GM21723 (cell line): ENCODE data around the gene SRSF7.
"Not testable (repeated sequence)": the region's sequence is repeated elsewhere in the genome, so short reads cannot be mapped to it uniquely, and the experiment has no call there.

Experiments
- ATAC-seq: cut with Tn5 transposase; IDR thresholded peaks from one replicate; pipeline ENCODE4 v1.9.1; 2021; ENCODE audit warnings: mild to moderate bottlenecking, moderate library complexity; ENCODE audit not compliant: unreplicated experiment

SRSF7 gene

GRCh38 chr2:38706846-38707345 lies 44.3 kb downstream of the SRSF7 start:
- ATAC-seq: no peak

- no peak for ATAC-seq
Observed at GRCh38 chr2:38704664-38705063, 46.5 kb downstream of the SRSF7 start.

GRCh38 chr2:38703336-38703735 lies 47.8 kb downstream of the SRSF7 start:
- not testable (repeated sequence) for ATAC-seq

GRCh38 chr2:38702413-38702812 lies 48.7 kb downstream of the SRSF7 start:
- ATAC-seq: no peak

GRCh38 chr2:38701542-38701941 lies 49.6 kb downstream of the SRSF7 start:
- ATAC-seq: no peak

- ATAC-seq: no peak
Observed at GRCh38 chr2:38700881-38701458, 50.2 kb downstream of the SRSF7 start.

- no peak for ATAC-seq
Observed at GRCh38 chr2:38700113-38700785, 50.9 kb downstream of the SRSF7 start.

GRCh38 chr2:38698467-38699003 lies 52.6 kb downstream of the SRSF7 start:
- ATAC-seq: no peak

GRCh38 chr2:38697116-38697840 lies 53.9 kb downstream of the SRSF7 start:
- no peak for ATAC-seq
